K562 (cell line): ENCODE results near the gene NTNG1. TPM values are rescaled to one million over a fixed set of nuclear protein-coding genes. Genes with fewer than 3 reads are reported as not detected.

ENCODE experiments used
- ATAC-seq: fragments of 200-7000 bp; cut with Tn5 transposase; 3 replicates; pipeline ENCODE4 v1.9.1; 2020; ENCODE audit warnings: moderate library complexity
- BruUV-seq: library from RNA; stranded (reverse); fragments of 400-500 nt; replicated peaks from 2 replicates; lab custom pipeline; 2021; lab: Mats Ljungman, UMichigan
- CTCF ChIA-PET: fragments of 300-600 bp; formaldehyde crosslinking; extraction: SDS; loops from one replicate; lab custom pipeline; 2021; ENCODE audit warnings: low intra/inter-chr PET ratio; lab: Yijun Ruan, JAX
- POLR2A ChIA-PET: fragments of 300-600, 350-650 bp; sonication (Branson Sonifier 250); formaldehyde crosslinking; extraction: SDS; loops from one replicate; lab custom pipeline; 2021; ENCODE audit warnings: antibody characterized with exemption, inconsistent platforms; lab: Yijun Ruan, JAX
- DNase-seq, 4 experiments: peaks; one replicate each; pipeline versions ENCODE4 v3.0.0 to v3.0.0-alpha.2; 2011 to 2018; ENCODE audit warnings: low spot score in 3 of 4, mixed read lengths in 3 of 4; ENCODE audit errors: extremely low read depth in 1 of 4
- FAIRE-seq: peaks from 2 replicates; lab custom pipeline; 2011; peaks lifted over from hg19 to GRCh38; lab: Jason Lieb, UNC
- H2AFZ ChIP-seq: 2 replicates; pipeline ENCODE4 v1.6.0; 2011; ENCODE audit warnings: low read depth, low read length, control low read depth, inconsistent platforms
- H3K27ac ChIP-seq: fragments of 200-600 bp; 3 replicates; pipeline ENCODE4 v1.8.0; 2011; ENCODE audit warnings: low read depth, mild to moderate bottlenecking, control low read depth, inconsistent platforms, low read length, moderate library complexity, mixed read lengths; ENCODE audit errors: extremely low read depth
- H3K27me3 ChIP-seq, 2 experiments: fragments of 300-600 bp in 1 of 2; 2 replicates in 1 of 2; 3 replicates in 1 of 2; pipeline versions ENCODE4 v1.6.0 to v1.8.0; 2011; ENCODE audit warnings: inconsistent platforms in 2 of 2, low read length in 2 of 2, mild to moderate bottlenecking in 1 of 2, mixed read lengths in 1 of 2, moderate library complexity in 1 of 2; ENCODE audit not compliant: control insufficient read depth in 2 of 2, insufficient read depth in 2 of 2
- H3K36me3 ChIP-seq: fragments of 300-600 bp; 3 replicates; pipeline ENCODE4 v1.8.0; 2011; ENCODE audit warnings: mild to moderate bottlenecking, low read length, inconsistent platforms; ENCODE audit not compliant: control insufficient read depth, insufficient read depth
- H3K4me1 ChIP-seq, 2 experiments: fragments of 200-600 bp in 1 of 2; replicated peaks in 1 of 2; 2 replicates in 1 of 2; 3 replicates in 1 of 2; pipeline versions ENCODE4 v1.5.1 to v1.8.0; 2011; ENCODE audit warnings: inconsistent platforms in 2 of 2, low read length in 2 of 2, mild to moderate bottlenecking in 1 of 2, mixed read lengths in 1 of 2, moderate library complexity in 1 of 2; ENCODE audit not compliant: control insufficient read depth in 2 of 2, insufficient read depth in 2 of 2
- H3K4me2 ChIP-seq: 2 replicates; pipeline ENCODE4 v1.6.1; 2011; ENCODE audit warnings: low read length, control low read depth, inconsistent platforms, mixed read lengths; ENCODE audit not compliant: insufficient read depth
- H3K4me3 ChIP-seq: fragments of 200-600 bp; sonication (generic), shearing (Covaris generic); 2 replicates; pipeline ENCODE4 v1.5.1; 2016; ENCODE audit warnings: control low read depth, inconsistent platforms
- H3K79me2 ChIP-seq: fragments of 200-600 bp; 3 replicates; pipeline ENCODE4 v1.8.0; 2011; ENCODE audit warnings: low read length, inconsistent platforms; ENCODE audit not compliant: control insufficient read depth, insufficient read depth
- H3K9ac ChIP-seq, 2 experiments: 2 replicates each; pipeline versions ENCODE4 v1.6.0 to v1.6.1; 2011; ENCODE audit warnings: low read depth in 2 of 2, low read length in 2 of 2, control low read depth in 1 of 2, inconsistent platforms in 1 of 2, mild to moderate bottlenecking in 1 of 2, mixed read lengths in 1 of 2; ENCODE audit not compliant: insufficient read depth in 1 of 2
- H3K9me1 ChIP-seq: one replicate; pipeline ENCODE4 v1.6.0; 2011; ENCODE audit warnings: inconsistent platforms, mild to moderate bottlenecking, low read length, moderate library complexity; ENCODE audit not compliant: control insufficient read depth, insufficient read depth
- H3K9me3 ChIP-seq: replicated peaks from 2 replicates; pipeline ENCODE4 v1.5.1; 2011; ENCODE audit warnings: low read depth, low read length, inconsistent platforms; ENCODE audit not compliant: control insufficient read depth, insufficient read depth
- H4K20me1 ChIP-seq: replicated peaks from 2 replicates; pipeline ENCODE4 v1.6.1; 2011; ENCODE audit warnings: low read length, inconsistent platforms, mixed read lengths; ENCODE audit not compliant: control insufficient read depth, insufficient read depth
- POLR2AphosphoS2 ChIP-seq: IDR thresholded peaks from 2 replicates; pipeline ENCODE4 v1.6.1; 2012; ENCODE audit warnings: low read length, improper control_type of control experiment
- ZBTB11 ChIP-seq, 3 experiments: fragments of 200-800 bp in 1 of 3; fragments of 250-450 bp in 1 of 3; fragments of 450-650 bp in 1 of 3; sonication (Bioruptor Pico) in 1 of 3; sonication (Bioruptor generic) in 1 of 3; formaldehyde crosslinking in 1 of 3; IDR thresholded peaks; 2 replicates each; pipeline versions ENCODE4 v1.6.1 to v1.8.0; 2016 to 2022; ENCODE audit warnings: mild to moderate bottlenecking in 2 of 3, missing genetic modification characterization in 2 of 3, missing compliant biosample characterization in 1 of 3, moderate library complexity in 1 of 3
- WGBS: fragments of 100-300 bp; shearing (Covaris generic); methylation state at CpG from one replicate; pipeline ENCODE4 v1.1.6; 2016; ENCODE audit warnings: low coverage, mixed read lengths; ENCODE audit not compliant: insufficient coverage; ENCODE audit errors: missing lambda C conversion rate; 5-methylcytosine and 5-hydroxymethylcytosine counted together
- in situ Hi-C: fragments of 300-500 bp; cut with MboI; formaldehyde crosslinking; loops from 4 replicates; pipeline ENCODE4 v1.15.0; 2018; ENCODE audit warnings: inconsistent platforms, mixed read lengths
- intact Hi-C: fragments of 100-400 bp; cut with micrococcal nuclease; formaldehyde crosslinking; loops from 2 replicates; pipeline ENCODE4 v1.14.2; 2022
- polyA plus RNA-seq, 8 experiments: library from polyadenylated mRNA; depleted of rRNA in 4 of 8; stranded (reverse) in 5 of 8; unstranded in 3 of 8; fragments of >200 nt; fragmentation: Nextera tagmentation in 2 of 8; fragmentation: Illumina TruSeq in 1 of 8; extraction: Ambion mirVana in 2 of 8; extraction: Trizol in 1 of 8; gene quantifications; 2 replicates each; pipeline versions ENCODE4 v1.2.1 to v1.2.3, GENCODE V29; 2011 to 2014; ENCODE audit warnings: inconsistent platforms in 1 of 8, missing spikeins in 1 of 8
- total RNA-seq, 7 experiments: library from RNA; depleted of rRNA in 6 of 7; stranded (reverse); fragments of >200 nt in 6 of 7; fragmentation: Illumina TruSeq in 2 of 7; extraction: Trizol in 2 of 7; gene quantifications; 2 replicates each; pipeline versions ENCODE4 v1.2.1 to v1.2.3, GENCODE V29; 2011 to 2021; ENCODE audit warnings: low replicate concordance in 1 of 7

Gene NTNG1
- total and polyA plus RNA-seq, 9 of the 15 experiments (the other 6 are each of a cell fraction or from before 2014, with no cell fraction given): not detected

- in situ Hi-C loops (no loop called here), intact Hi-C loops (no loop called here)
- BruUV-seq: no TSS peak
- TF ChIP-seq POLR2AphosphoS2 (no peak), ZBTB11 (CRISPR knock-in tag; IDR thresholded peaks at IDR 0.05) (0 out of 6 replicates have a peak, but pooled peaks of 1 of the 3 experiments have one; percentile 29)
- no peaks in the 10 kb centered on the region for H3K27me3 ChIP-seq
- POLR2A ChIA-PET: no interaction called here
- no peak overlapping the region for H2AFZ ChIP-seq
- WGBS: 0% methylated on average over 2 of the region's 2 CpGs
- DNase-seq (no peak), FAIRE-seq (no peak), ATAC-seq (no peak)
- H3K4me2 ChIP-seq: no peak overlapping the region
- H3K4me1 ChIP-seq: no peaks in the 10 kb centered on the region
- no peaks in the 10 kb centered on the region for H3K79me2 ChIP-seq
- H3K9ac ChIP-seq: no peak overlapping the region
- H3K9me1 ChIP-seq: no peaks in the 10 kb centered on the region
- H3K27ac ChIP-seq: no peak overlapping the region
- H3K36me3 ChIP-seq: no peaks in the 10 kb centered on the region
- CTCF ChIA-PET: no interaction called here
- no peaks in the 10 kb centered on the region; the same call in 1 of the 2 replicates for H3K9me3 ChIP-seq
- no peak overlapping the region for H3K4me3 ChIP-seq
- H4K20me1 ChIP-seq: no peaks in the 10 kb centered on the region
Observed at GRCh38 chr1:107184888-107185287, 44.0 kb downstream of the NTNG1 start.
